Stimulated activated CD4-positive, alpha-beta T cell treated with anti-CD3 and anti-CD28 coated beads, TNF-alpha, amount 100 ng/mL, for 1 hour (primary cell): ENCODE measurements around the gene POR.
"Not testable (repeated sequence)": the region's sequence is repeated elsewhere in the genome, so short reads cannot be mapped to it uniquely, and the experiment has no call there.

Experiments used
- DNase-seq, 3 donors: peaks; one replicate each; pipeline ENCODE4 v3.0.0-alpha.2; 2020; ENCODE audit warnings: low read depth in 3 of 3, low spot score in 1 of 3

Gene POR

GRCh38 chr7:75988568-75989499 is 73.9 kb downstream of the POR start:
- no peak for DNase-seq

GRCh38 chr7:75989500-75990388 is 74.8 kb downstream of the POR start:
- DNase-seq: no peak

- DNase-seq: no peak
Measured at GRCh38 chr7:75991531-75992082, 76.7 kb downstream of the POR start.

GRCh38 chr7:75992083-75992755 is 77.3 kb downstream of the POR start:
- no peak for DNase-seq

GRCh38 chr7:75993689-75994387 is 78.9 kb downstream of the POR start:
- DNase-seq: no peak

GRCh38 chr7:75994388-75995051 is 79.6 kb downstream of the POR start, which contains the start of gene TMEM120A:
Gene TMEM120A, minus strand, starts transcription at chr7:75994595. Its CDS starts 25 bp downstream, at chr7:75994570.
- DNase-seq: peak; percentile 80 to 96 (median 86)

GRCh38 chr7:75995052-75995471 is 80.1 kb downstream of the POR start:
- DNase-seq: no peak

- DNase-seq: no peak
Measured at GRCh38 chr7:75995996-75996395, 81.0 kb downstream of the POR start.

GRCh38 chr7:75996476-75996875 is 81.5 kb downstream of the POR start:
- DNase-seq: no peak

- DNase-seq: no peak
Measured at GRCh38 chr7:75998038-75998437, 83.1 kb downstream of the POR start.

- no peak for DNase-seq
Measured at GRCh38 chr7:76000566-76000965, 85.6 kb downstream of the POR start.

- DNase-seq: no peak
Measured at GRCh38 chr7:76002139-76002538, 87.2 kb downstream of the POR start.

GRCh38 chr7:76002822-76003221 is 87.9 kb downstream of the POR start:
- no peak for DNase-seq

- no peak for DNase-seq
Measured at GRCh38 chr7:76003351-76003750, 88.4 kb downstream of the POR start.

- DNase-seq: not testable (repeated sequence)
Measured at GRCh38 chr7:76005004-76005403, 90.0 kb downstream of the POR start.

GRCh38 chr7:76008156-76008687 is 93.3 kb downstream of the POR start:
- DNase-seq: no peak

- no peak for DNase-seq
Measured at GRCh38 chr7:76009672-76010600, 95.0 kb downstream of the POR start.

GRCh38 chr7:76011442-76011861 is 96.5 kb downstream of the POR start:
- DNase-seq: no peak
